HepG2 (cell line): Measurements from ENCODE around the gene CD200.

ENCODE experiments used
- CBX5 ChIP-seq: sonication (generic); formaldehyde crosslinking; IDR thresholded peaks from 2 replicates; pipeline ENCODE4 v1.4.0; 2020; ENCODE audit warnings: missing genetic modification reagents, borderline replicate concordance
- ELF1 ChIP-seq: sonication (generic); formaldehyde crosslinking; IDR thresholded peaks from 2 replicates; pipeline ENCODE4 v1.4.0; 2020; ENCODE audit warnings: missing genetic modification reagents
- FOXJ3 ChIP-seq: sonication (generic); formaldehyde crosslinking; IDR thresholded peaks from 2 replicates; pipeline ENCODE4 v1.4.0; 2020; ENCODE audit warnings: missing genetic modification reagents, mild to moderate bottlenecking, borderline replicate concordance
- HNRNPLL ChIP-seq: fragments of 200-400 bp; formaldehyde crosslinking; IDR thresholded peaks from 2 replicates; pipeline ENCODE4 v1.6.1; 2017; ENCODE audit warnings: mild to moderate bottlenecking, low read depth, low read length; ENCODE audit not compliant: poor library complexity, severe bottlenecking
- HOXD1 ChIP-seq: sonication (generic); formaldehyde crosslinking; IDR thresholded peaks from 2 replicates; pipeline ENCODE4 v1.5.0; 2020; ENCODE audit warnings: missing genetic modification reagents
- ZNF282 ChIP-seq: fragments of 450-650 bp; IDR thresholded peaks from 2 replicates; pipeline ENCODE4 v1.6.1; 2018; ENCODE audit not compliant: partially characterized antibody
- ZNF44 ChIP-seq: sonication (generic); formaldehyde crosslinking; IDR thresholded peaks from 2 replicates; pipeline ENCODE4 v1.5.1; 2020; ENCODE audit warnings: mild to moderate bottlenecking, missing genetic modification reagents
- ZNF790 ChIP-seq: sonication (generic); formaldehyde crosslinking; IDR thresholded peaks from 2 replicates; pipeline ENCODE4 v1.8.0; 2022; ENCODE audit warnings: missing genetic modification reagents, mild to moderate bottlenecking, borderline replicate concordance
- TF ChIP-seq, protein P1 (sequence below): IDR thresholded peaks from 2 replicates; pipeline ENCODE4 v1.6.1; 2012; ENCODE audit warnings: inconsistent platforms
- TF ChIP-seq, protein P2 (sequence below), 2 experiments: IDR thresholded peaks; 2 replicates each; pipeline ENCODE4 v1.6.1; 2011 to 2012; ENCODE audit warnings: low read length in 2 of 2, borderline replicate concordance in 1 of 2, low read depth in 1 of 2, mild to moderate bottlenecking in 1 of 2, moderate library complexity in 1 of 2

DNA sequence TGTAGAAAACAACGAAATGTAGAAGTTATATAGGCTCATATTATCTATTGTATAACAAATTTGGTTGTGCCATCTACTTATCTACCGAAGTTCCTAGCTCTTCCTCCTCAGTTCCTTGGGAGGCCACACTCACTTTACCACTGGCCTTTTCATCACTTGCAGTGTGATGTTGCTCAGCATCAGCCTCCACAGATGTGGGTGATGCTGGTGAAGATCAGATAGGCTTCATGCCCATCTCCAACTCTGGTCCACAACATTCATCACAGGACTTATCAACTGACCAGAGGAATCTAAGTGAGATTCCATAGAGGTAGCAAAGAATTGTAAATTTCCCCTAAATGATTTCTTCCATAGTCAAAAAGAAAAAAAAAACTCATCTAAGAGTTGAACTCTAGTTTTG is 8.4 kb downstream of the CD200 start:
- TF ChIP-seq FOXJ3 (CRISPR knock-in tag) (no peak), ZNF790 (CRISPR knock-in tag) (no peak), ZNF44 (CRISPR knock-in tag) (no peak), CBX5 (CRISPR knock-in tag) (no peak), ELF1 (no peak), ZNF282 (no peak), HOXD1 (CRISPR knock-in tag) (no peak), HNRNPLL (no peak)
- TF ChIP-seq, protein P1, sequence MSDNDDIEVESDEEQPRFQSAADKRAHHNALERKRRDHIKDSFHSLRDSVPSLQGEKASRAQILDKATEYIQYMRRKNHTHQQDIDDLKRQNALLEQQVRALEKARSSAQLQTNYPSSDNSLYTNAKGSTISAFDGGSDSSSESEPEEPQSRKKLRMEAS, result no peak
- TF ChIP-seq, protein P2, sequence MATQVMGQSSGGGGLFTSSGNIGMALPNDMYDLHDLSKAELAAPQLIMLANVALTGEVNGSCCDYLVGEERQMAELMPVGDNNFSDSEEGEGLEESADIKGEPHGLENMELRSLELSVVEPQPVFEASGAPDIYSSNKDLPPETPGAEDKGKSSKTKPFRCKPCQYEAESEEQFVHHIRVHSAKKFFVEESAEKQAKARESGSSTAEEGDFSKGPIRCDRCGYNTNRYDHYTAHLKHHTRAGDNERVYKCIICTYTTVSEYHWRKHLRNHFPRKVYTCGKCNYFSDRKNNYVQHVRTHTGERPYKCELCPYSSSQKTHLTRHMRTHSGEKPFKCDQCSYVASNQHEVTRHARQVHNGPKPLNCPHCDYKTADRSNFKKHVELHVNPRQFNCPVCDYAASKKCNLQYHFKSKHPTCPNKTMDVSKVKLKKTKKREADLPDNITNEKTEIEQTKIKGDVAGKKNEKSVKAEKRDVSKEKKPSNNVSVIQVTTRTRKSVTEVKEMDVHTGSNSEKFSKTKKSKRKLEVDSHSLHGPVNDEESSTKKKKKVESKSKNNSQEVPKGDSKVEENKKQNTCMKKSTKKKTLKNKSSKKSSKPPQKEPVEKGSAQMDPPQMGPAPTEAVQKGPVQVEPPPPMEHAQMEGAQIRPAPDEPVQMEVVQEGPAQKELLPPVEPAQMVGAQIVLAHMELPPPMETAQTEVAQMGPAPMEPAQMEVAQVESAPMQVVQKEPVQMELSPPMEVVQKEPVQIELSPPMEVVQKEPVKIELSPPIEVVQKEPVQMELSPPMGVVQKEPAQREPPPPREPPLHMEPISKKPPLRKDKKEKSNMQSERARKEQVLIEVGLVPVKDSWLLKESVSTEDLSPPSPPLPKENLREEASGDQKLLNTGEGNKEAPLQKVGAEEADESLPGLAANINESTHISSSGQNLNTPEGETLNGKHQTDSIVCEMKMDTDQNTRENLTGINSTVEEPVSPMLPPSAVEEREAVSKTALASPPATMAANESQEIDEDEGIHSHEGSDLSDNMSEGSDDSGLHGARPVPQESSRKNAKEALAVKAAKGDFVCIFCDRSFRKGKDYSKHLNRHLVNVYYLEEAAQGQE (IDR thresholded peaks at IDR 0.05; ENCODE audit: borderline replicate concordance in 1 of 2, low read depth in 1 of 2, low read length in 2 of 2), result no peak
